WTC11 (cell line): ENCODE results near the gene PTPA. TPM values are rescaled to one million over a fixed set of nuclear protein-coding genes. Genes with fewer than 3 reads are reported as not detected.

Experiments used
- ATAC-seq: fragments of 200-7000 bp; cut with Tn5 transposase; 2 replicates; pipeline ENCODE4 v1.10.0; 2021; ENCODE audit warnings: mild to moderate bottlenecking, moderate library complexity
- CTCF ChIA-PET: fragments of 300-600 bp; sonication (Branson Sonifier 250); formaldehyde crosslinking; loops from one replicate; lab custom pipeline; 2021; ENCODE audit warnings: antibody characterized with exemption; lab: Charles Lee
- POLR2A ChIA-PET: fragments of 350-600 bp; sonication (Branson Sonifier 250); formaldehyde crosslinking; loops from one replicate; lab custom pipeline; 2021; ENCODE audit warnings: antibody characterized with exemption; lab: Charles Lee
- DNase-seq: peaks from one replicate; pipeline ENCODE4 v3.0.0; 2021; ENCODE audit warnings: low spot score
- H3K27ac Mint-ChIP-seq: 2 replicates; pipeline ENCODE4 v1.8.0; 2021; ENCODE audit warnings: mixed read lengths
- H3K27me3 Mint-ChIP-seq: 2 replicates; pipeline ENCODE4 v1.8.0; 2021; ENCODE audit warnings: low read depth, mild to moderate bottlenecking, moderate library complexity, mixed read lengths
- H3K36me3 Mint-ChIP-seq: 2 replicates; pipeline ENCODE4 v1.8.0; 2021; ENCODE audit warnings: mixed read lengths
- H3K4me1 Mint-ChIP-seq: 2 replicates; pipeline ENCODE4 v1.8.0; 2022; ENCODE audit warnings: mixed read lengths
- H3K4me3 Mint-ChIP-seq: 2 replicates; pipeline ENCODE4 v1.8.0; 2021; ENCODE audit warnings: mild to moderate bottlenecking, moderate library complexity, mixed read lengths
- H3K9me3 Mint-ChIP-seq: 2 replicates; pipeline ENCODE4 v1.8.0; 2021; ENCODE audit warnings: mixed read lengths
- ATF1 ChIP-seq: sonication (generic); formaldehyde crosslinking; IDR thresholded peaks from 2 replicates; pipeline ENCODE4 v1.8.1; 2023; ENCODE audit warnings: mild to moderate bottlenecking, moderate library complexity, missing genetic modification reagents
- CREB1 ChIP-seq: sonication (generic); formaldehyde crosslinking; IDR thresholded peaks from 2 replicates; pipeline ENCODE4 v1.8.0; 2023; ENCODE audit warnings: mild to moderate bottlenecking, missing genetic modification reagents
- CTCF ChIP-seq: fragments of 200-600 bp; IDR thresholded peaks from 2 replicates; pipeline ENCODE4 v1.8.0; 2022; ENCODE audit warnings: antibody characterized with exemption
- FOXP4 ChIP-seq: sonication (generic); formaldehyde crosslinking; IDR thresholded peaks from 2 replicates; pipeline ENCODE4 v1.8.0; 2022; ENCODE audit warnings: mild to moderate bottlenecking, missing genetic modification reagents
- JAZF1 ChIP-seq: fragments of 250-450 bp; sonication (Bioruptor Pico); IDR thresholded peaks from 2 replicates; pipeline ENCODE4 v1.9.0; 2021; ENCODE audit warnings: moderate library complexity, mild to moderate bottlenecking, inconsistent platforms
- PREB ChIP-seq: sonication (generic); formaldehyde crosslinking; IDR thresholded peaks from 2 replicates; pipeline ENCODE4 v1.8.1; 2022; ENCODE audit warnings: mild to moderate bottlenecking, missing genetic modification reagents, moderate library complexity, borderline replicate concordance
- SOX15 ChIP-seq: fragments of 250-450 bp; sonication (Bioruptor Pico); IDR thresholded peaks from 2 replicates; pipeline ENCODE4 v1.9.0; 2021; ENCODE audit warnings: mild to moderate bottlenecking
- SP1 ChIP-seq: sonication (generic); formaldehyde crosslinking; conservative IDR thresholded peaks from 2 replicates; pipeline ENCODE4 v1.8.1; 2022; ENCODE audit warnings: missing genetic modification reagents
- USF2 ChIP-seq: sonication (generic); formaldehyde crosslinking; IDR thresholded peaks from 2 replicates; pipeline ENCODE4 v1.8.1; 2023; ENCODE audit warnings: mild to moderate bottlenecking, missing genetic modification reagents, moderate library complexity
- ZNF219 ChIP-seq: sonication (generic); formaldehyde crosslinking; IDR thresholded peaks from 2 replicates; pipeline ENCODE4 v1.8.0; 2023; ENCODE audit warnings: missing genetic modification reagents, mild to moderate bottlenecking, borderline replicate concordance
- ZNF317 ChIP-seq: sonication (generic); formaldehyde crosslinking; IDR thresholded peaks from 2 replicates; pipeline ENCODE4 v1.8.1; 2023; ENCODE audit warnings: low read depth, mild to moderate bottlenecking, moderate library complexity, missing genetic modification reagents, borderline replicate concordance
- ZNF512 ChIP-seq: sonication (generic); formaldehyde crosslinking; IDR thresholded peaks from 2 replicates; pipeline ENCODE4 v1.8.1; 2022; ENCODE audit warnings: missing genetic modification reagents, borderline replicate concordance
- ZSCAN18 ChIP-seq: fragments of 250-450 bp; sonication (Bioruptor Pico); IDR thresholded peaks from 2 replicates; pipeline ENCODE4 v2.1.2; 2022; ENCODE audit warnings: mild to moderate bottlenecking, moderate library complexity
- total RNA-seq: library from RNA; stranded (reverse); gene quantifications from 3 replicates; pipeline ENCODE4 v1.2.3, GENCODE V29; 2021

Gene PTPA
- total RNA-seq, 1 experiment from 2014 or later: 186 TPM

- CTCF ChIA-PET: interaction anchor here (0.6 to 3.9 kb wide), 55 partner anchors 10 to 442 kb away, joined by 3 to 25 read pairs (median 4); partner anchors contain the start of gene NTMT1
- peak; percentile 36 for ATAC-seq
- H3K27me3 Mint-ChIP-seq: peaks cover 93% of the 10 kb centered on the region
- H3K36me3 Mint-ChIP-seq: no peaks in the 10 kb centered on the region
- peaks cover 21% of the 10 kb centered on the region for H3K4me1 Mint-ChIP-seq
- TF ChIP-seq ZNF317 (CRISPR knock-in tag) (no peak), ZSCAN18 (CRISPR knock-in tag) (no peak), ZNF512 (CRISPR knock-in tag) (no peak), CTCF (peak; percentile 49)
- TF ChIP-seq, all 79 proteins: peak for 1
- no peak overlapping the region for H3K27ac Mint-ChIP-seq
- POLR2A ChIA-PET: interaction anchor here (0.5 to 0.6 kb wide), 2 partner anchors 151 to 154 kb away, joined by 3 to 9 read pairs; no protein-coding TSS in a partner anchor
- peaks cover 6% of the 10 kb centered on the region; the same call in 1 of the 2 replicates for H3K9me3 Mint-ChIP-seq
- peak; percentile 85 for DNase-seq
- no peak overlapping the region for H3K4me3 Mint-ChIP-seq
Observed at GRCh38 chr9:129182625-129183494, 71.6 kb downstream of the PTPA start.

GRCh38 chr9:129183495-129184218 is 72.4 kb downstream of the PTPA start:
- H3K9me3 Mint-ChIP-seq: peaks cover 6% of the 10 kb centered on the region; the same call in 1 of the 2 replicates

GRCh38 chr9:129184219-129184524 is 73.0 kb downstream of the PTPA start:
- H3K9me3 Mint-ChIP-seq: peaks cover 6% of the 10 kb centered on the region; the same call in 1 of the 2 replicates
- ChIA-PET POLR2A (interaction anchor here (0.6 kb wide), 1 partner anchor 167 kb away, joined by 4 read pairs; no protein-coding TSS in a partner anchor), CTCF (interaction anchor here (0.6 to 3.9 kb wide), 9 partner anchors 10 to 440 kb away, joined by 3 to 24 read pairs (median 6); partner anchors contain the start of gene NTMT1)
- H3K27me3 Mint-ChIP-seq: peaks cover 97% of the 10 kb centered on the region
- H3K4me3 Mint-ChIP-seq: no peak overlapping the region
- H3K4me1 Mint-ChIP-seq: peaks cover 16% of the 10 kb centered on the region
- no peak for TF ChIP-seq SP1 (CRISPR knock-in tag)
- no peak for TF ChIP-seq CREB1
- no peak for TF ChIP-seq CTCF
- TF ChIP-seq ZNF219 (CRISPR knock-in tag): no peak
- no peak for TF ChIP-seq SOX15 (CRISPR knock-in tag)
- no peak for TF ChIP-seq ATF1 (CRISPR knock-in tag)
- TF ChIP-seq FOXP4 (CRISPR knock-in tag): no peak
- no peak for TF ChIP-seq JAZF1 (CRISPR knock-in tag)
- TF ChIP-seq PREB (CRISPR knock-in tag): no peak
- ATAC-seq (no peak), DNase-seq (no peak)
- H3K27ac Mint-ChIP-seq: no peak overlapping the region
- H3K36me3 Mint-ChIP-seq: no peaks in the 10 kb centered on the region

More at GRCh38 chr9:129183495-129184218, 72.4 kb downstream of the PTPA start:
- Mint-ChIP-seq H3K4me3 (no peak overlapping the region), H3K27ac (no peak overlapping the region), H3K4me1 (peaks cover 21% of the 10 kb centered on the region), H3K27me3 (peaks cover 97% of the 10 kb centered on the region), H3K36me3 (no peaks in the 10 kb centered on the region)
- DNase-seq (no peak), ATAC-seq (no peak)
- ChIA-PET CTCF (interaction anchor here (0.6 to 3.9 kb wide), 29 partner anchors 9 to 441 kb away, joined by 3 to 25 read pairs (median 6); partner anchors contain the start of gene NTMT1), POLR2A (interaction anchor here (0.6 kb wide), 2 partner anchors 153 to 167 kb away, joined by 3 to 4 read pairs; no protein-coding TSS in a partner anchor)
- TF ChIP-seq USF2 (CRISPR knock-in tag): no peak
